Astrocyte of the cerebellum (primary cell): ENCODE results near the gene VSTM5.

Source experiments
- DNase-seq: peaks from one replicate; pipeline ENCODE4 v3.0.0-alpha.2; 2011; ENCODE audit warnings: low read depth
- H3K4me3 ChIP-seq: 2 replicates; pipeline ENCODE4 v1.5.1; 2011; ENCODE audit warnings: mild to moderate bottlenecking, low read depth, low read length, moderate library complexity
- in situ Hi-C: cut with HindIII; loops from 2 replicates; pipeline ENCODE4 v1.10.0; 2017; ENCODE audit warnings: low sequenced_read_pairs
- TF ChIP-seq, protein P1 (sequence below): IDR thresholded peaks from 2 replicates; pipeline ENCODE4 v1.5.1; 2012; ENCODE audit warnings: low read length, low read depth, moderate library complexity, mild to moderate bottlenecking; ENCODE audit errors: missing control alignments

Gene VSTM5

DNA sequence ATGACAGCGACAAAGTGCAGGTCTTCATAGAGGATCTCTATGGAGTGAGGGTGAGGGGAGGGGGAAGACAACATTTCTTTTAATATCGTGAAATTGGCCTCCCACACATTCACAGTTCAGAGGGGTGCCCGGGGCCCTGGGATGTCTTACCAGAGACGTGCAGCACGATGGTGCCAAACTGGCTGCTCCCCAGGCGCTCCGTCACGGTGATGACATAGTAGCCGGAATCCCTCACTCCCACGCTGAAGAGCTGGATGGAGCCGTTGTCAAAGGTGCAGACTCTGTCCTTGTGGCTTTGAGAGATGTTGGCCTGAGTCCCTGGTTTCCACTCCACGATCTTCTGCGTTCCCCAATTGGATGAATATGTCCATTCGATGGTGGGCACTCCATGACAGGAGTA, 29.6 kb downstream of the VSTM5 start:
- TF ChIP-seq, protein P1, sequence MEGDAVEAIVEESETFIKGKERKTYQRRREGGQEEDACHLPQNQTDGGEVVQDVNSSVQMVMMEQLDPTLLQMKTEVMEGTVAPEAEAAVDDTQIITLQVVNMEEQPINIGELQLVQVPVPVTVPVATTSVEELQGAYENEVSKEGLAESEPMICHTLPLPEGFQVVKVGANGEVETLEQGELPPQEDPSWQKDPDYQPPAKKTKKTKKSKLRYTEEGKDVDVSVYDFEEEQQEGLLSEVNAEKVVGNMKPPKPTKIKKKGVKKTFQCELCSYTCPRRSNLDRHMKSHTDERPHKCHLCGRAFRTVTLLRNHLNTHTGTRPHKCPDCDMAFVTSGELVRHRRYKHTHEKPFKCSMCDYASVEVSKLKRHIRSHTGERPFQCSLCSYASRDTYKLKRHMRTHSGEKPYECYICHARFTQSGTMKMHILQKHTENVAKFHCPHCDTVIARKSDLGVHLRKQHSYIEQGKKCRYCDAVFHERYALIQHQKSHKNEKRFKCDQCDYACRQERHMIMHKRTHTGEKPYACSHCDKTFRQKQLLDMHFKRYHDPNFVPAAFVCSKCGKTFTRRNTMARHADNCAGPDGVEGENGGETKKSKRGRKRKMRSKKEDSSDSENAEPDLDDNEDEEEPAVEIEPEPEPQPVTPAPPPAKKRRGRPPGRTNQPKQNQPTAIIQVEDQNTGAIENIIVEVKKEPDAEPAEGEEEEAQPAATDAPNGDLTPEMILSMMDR = no peak
- H3K4me3 ChIP-seq = no peak overlapping the region
- in situ Hi-C loops = no loop called here

DNA sequence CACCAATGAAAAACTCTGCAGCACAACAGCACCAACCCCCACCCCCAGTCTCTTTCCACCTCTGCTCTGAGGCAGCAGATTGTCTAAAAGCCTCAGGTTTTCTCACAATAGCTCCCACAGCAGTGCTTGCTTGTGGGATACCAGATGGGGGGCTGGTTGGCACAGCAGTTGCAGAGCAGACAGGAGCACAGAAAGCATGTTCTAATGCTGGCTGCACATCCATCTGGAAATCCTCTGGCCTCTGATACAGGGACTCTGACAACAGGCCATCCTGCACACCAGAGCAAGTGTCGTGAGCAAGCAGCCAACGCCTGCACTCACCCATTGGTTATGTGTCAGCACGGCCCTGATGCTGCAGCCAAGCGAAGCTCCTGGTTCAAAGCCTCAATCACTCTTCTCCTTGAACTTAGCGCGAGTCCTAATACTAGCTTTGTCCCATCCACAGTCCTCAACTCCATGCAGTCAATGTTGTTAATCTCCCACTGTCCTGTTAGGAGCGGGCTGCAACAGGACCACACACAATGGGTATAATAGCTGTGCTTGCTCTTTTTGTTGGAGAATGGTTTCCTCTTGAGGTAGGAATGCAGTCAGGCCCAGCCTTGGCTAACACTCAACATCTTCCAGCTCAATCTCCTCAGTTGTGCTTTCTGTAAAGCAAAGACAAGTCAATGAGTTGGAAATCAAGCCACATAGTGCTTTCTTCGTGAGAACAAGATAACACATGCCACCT, 30.3 kb downstream of the VSTM5 start:
- no peak overlapping the region for H3K4me3 ChIP-seq
- no peak for DNase-seq
- in situ Hi-C loops = no loop called here
- TF ChIP-seq, protein P1 = no peak

More for the DNA sequence above, 29.6 kb downstream of the VSTM5 start:
- DNase-seq = no peak

DNA sequence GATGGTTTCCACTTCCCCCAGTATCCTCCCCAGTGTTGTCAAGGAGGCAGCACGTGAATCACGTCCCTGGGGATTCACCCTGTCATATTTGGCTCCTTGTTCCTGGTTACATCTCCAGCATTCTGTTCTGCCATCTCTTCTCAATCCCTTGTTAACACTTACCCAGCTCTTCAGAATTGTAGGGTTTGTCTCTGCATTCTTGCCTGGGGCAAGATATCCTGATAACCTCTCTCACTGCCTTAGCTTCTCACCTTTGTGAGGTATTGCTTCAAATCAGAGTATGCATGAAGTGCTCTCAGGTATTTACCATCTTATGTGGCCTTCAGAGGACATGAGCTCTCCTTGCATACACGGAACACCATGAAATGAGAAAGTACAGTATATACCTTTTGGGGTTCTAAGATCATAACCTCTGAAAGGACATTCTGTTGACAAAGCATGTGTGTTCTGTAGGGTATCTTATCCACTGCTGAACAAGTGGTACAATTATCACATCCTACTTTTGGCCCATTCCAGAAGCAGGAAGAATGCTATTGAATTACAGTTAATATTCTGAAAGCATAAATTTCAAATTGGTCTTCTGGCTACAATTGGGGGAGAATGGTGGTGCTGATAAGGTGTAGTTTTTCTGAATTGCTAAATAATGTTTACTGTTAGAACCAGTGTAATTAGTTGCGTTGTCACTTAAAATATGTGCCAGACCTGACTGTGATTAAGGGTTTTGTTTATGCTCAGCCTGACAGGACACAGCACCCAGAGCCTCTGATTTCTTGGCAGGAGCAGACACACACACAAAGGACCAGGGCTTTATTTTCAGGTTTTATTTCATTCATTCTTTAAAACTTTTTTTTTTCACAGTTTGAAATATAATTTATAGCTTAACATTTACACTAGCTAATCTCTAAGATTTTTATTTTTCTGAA, 32.7 kb downstream of the VSTM5 start:
- TF ChIP-seq, protein P1 = no peak
- in situ Hi-C loops = no loop called here
- H3K4me3 ChIP-seq = no peak overlapping the region
- no peak for DNase-seq

DNA sequence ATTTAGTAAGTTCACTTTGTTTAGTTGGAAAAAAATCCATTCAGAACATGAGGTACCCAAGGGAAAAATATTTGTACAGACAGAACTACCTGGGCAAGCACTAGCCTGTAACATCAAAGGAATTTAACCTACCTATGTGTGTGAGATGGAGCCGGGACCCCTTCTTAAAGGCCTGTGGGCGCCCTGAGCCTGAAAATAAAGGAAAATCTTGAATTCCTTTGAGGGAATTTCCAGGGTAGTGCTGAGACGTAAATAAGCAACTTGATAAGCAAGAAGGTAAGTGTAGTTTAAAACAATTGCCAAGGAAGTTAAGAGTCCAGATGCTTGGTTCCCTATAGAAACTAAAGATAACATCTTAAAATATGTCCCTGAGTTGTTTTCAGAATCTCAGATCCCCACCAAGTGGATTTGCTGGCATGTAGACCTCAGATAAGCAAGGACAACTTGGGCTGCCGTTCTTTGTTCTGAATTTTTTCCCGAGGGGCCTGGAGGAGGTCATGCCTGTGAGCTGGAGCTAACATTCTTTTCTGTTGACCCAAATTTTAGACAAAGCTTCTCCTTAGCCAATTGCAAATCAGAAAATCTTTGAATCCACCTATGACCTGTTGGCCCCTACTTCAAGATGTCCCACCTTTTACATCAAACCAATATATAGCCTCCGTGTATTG, 35.3 kb downstream of the VSTM5 start:
- DNase-seq = no peak
- TF ChIP-seq, protein P1 = no peak
- in situ Hi-C loops = no loop called here
- no peak overlapping the region for H3K4me3 ChIP-seq

DNA sequence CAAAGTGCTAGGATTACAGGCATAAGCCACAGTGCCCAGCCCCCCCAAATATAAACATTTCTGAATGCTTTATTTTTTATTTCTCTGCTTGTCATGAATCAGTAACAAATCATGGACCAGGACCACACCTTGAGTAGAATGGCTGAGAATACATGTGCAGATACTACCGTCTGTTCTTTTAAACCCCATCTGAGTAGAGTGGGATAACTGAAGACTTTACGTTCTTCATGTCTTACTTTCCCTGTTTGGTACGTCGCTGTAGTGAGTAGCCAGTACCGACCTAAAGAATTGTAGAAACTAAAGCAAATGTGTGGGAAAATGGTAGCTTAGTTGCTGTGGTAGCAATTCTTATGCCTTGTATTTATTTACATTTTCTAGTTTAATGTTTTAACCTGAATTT, 36.4 kb downstream of the VSTM5 start:
- in situ Hi-C loops = no loop called here
- TF ChIP-seq, protein P1 = no peak

DNA sequence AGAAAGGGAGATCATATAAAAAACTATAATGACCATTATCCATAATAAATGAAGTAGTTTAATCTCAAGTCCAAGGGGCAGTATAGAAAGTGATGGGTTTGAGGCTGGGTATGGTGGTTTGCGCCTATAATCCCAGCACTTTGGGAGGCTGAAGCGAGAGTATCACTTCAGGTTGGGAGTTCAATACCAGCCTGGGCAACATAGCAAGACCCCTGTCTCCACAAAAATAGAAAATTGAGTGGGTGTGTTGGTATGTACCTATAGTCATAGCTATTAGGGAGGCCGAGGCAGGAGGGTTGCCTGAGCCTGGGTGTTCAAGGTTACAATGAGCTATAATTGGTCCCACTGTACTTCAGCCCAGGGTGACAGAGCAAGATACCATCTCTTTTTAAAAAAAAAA, 42.4 kb downstream of the VSTM5 start:
- TF ChIP-seq, protein P1 = no peak
- in situ Hi-C loops = no loop called here
- no peak for DNase-seq
- H3K4me3 ChIP-seq = no peak overlapping the region

More for the DNA sequence above, 36.4 kb downstream of the VSTM5 start:
- no peak overlapping the region for H3K4me3 ChIP-seq
- no peak for DNase-seq
